HG03558 (cell line): ENCODE measurements around the gene IGF1.
"Not testable (repeated sequence)": the region's sequence is repeated elsewhere in the genome, so short reads cannot be mapped to it uniquely, and the experiment has no call there.

ENCODE experiments used
- ATAC-seq: cut with Tn5 transposase; IDR thresholded peaks from one replicate; pipeline ENCODE4 v1.9.1; 2021; ENCODE audit warnings: moderate number of reproducible peaks; ENCODE audit not compliant: unreplicated experiment; ENCODE audit errors: extremely low read depth

IGF1 gene

GRCh38 chr12:102463659-102464249, 16.6 kb downstream of the IGF1 start:
- ATAC-seq: no peak

- no peak for ATAC-seq
Observed at GRCh38 chr12:102462795-102463465, 17.4 kb downstream of the IGF1 start.

- no peak for ATAC-seq
Observed at GRCh38 chr12:102462386-102462785, 18.0 kb downstream of the IGF1 start.

GRCh38 chr12:102461501-102461900, 18.9 kb downstream of the IGF1 start:
- no peak for ATAC-seq

GRCh38 chr12:102459314-102459713, 21.0 kb downstream of the IGF1 start:
- no peak for ATAC-seq

- no peak for ATAC-seq
Observed at GRCh38 chr12:102454808-102455760, 25.3 kb downstream of the IGF1 start.

GRCh38 chr12:102454330-102454729, 26.0 kb downstream of the IGF1 start:
- ATAC-seq: no peak

- ATAC-seq: no peak
Observed at GRCh38 chr12:102452605-102453004, 27.8 kb downstream of the IGF1 start.

- ATAC-seq: not testable (repeated sequence)
Observed at GRCh38 chr12:102449018-102449417, 31.3 kb downstream of the IGF1 start.

- ATAC-seq: not testable (repeated sequence)
Observed at GRCh38 chr12:102447426-102447825, 32.9 kb downstream of the IGF1 start.

- no peak for ATAC-seq
Observed at GRCh38 chr12:102444707-102445106, 35.7 kb downstream of the IGF1 start.

GRCh38 chr12:102444093-102444492, 36.3 kb downstream of the IGF1 start:
- no peak for ATAC-seq

- ATAC-seq: no peak
Observed at GRCh38 chr12:102441077-102441596, 39.2 kb downstream of the IGF1 start.

- no peak for ATAC-seq
Observed at GRCh38 chr12:102439426-102440405, 40.6 kb downstream of the IGF1 start.

GRCh38 chr12:102438827-102439210, 41.5 kb downstream of the IGF1 start:
- no peak for ATAC-seq

- no peak for ATAC-seq
Observed at GRCh38 chr12:102438047-102438826, 42.1 kb downstream of the IGF1 start.

GRCh38 chr12:102437511-102437910, 42.9 kb downstream of the IGF1 start:
- no peak for ATAC-seq

- no peak for ATAC-seq
Observed at GRCh38 chr12:102436867-102437266, 43.5 kb downstream of the IGF1 start.
